Neuronal stem cell (in vitro differentiated cells): ENCODE data around the gene LSAMP.

Experiments used
- DNase-seq: peaks from one replicate; pipeline ENCODE4 v3.0.0-alpha.2; 2013; ENCODE audit warnings: low spot score
- H2AFZ ChIP-seq: one replicate; pipeline ENCODE4 v1.6.1; 2013; ENCODE audit warnings: mild to moderate bottlenecking, low read length, inconsistent platforms
- H2AK5ac ChIP-seq: 2 replicates; pipeline ENCODE4 v1.6.1; 2013; ENCODE audit warnings: low read depth, mild to moderate bottlenecking, inconsistent platforms, low read length, moderate library complexity, mixed read lengths
- H2BK120ac ChIP-seq: 2 replicates; pipeline ENCODE4 v1.6.1; 2013; ENCODE audit warnings: low read depth, mild to moderate bottlenecking, inconsistent platforms, low read length, moderate library complexity, mixed read lengths
- H2BK12ac ChIP-seq: one replicate; pipeline ENCODE4 v1.6.1; 2013; ENCODE audit warnings: low read length, inconsistent platforms
- H2BK15ac ChIP-seq: 2 replicates; pipeline ENCODE4 v1.6.1; 2013; ENCODE audit warnings: mild to moderate bottlenecking, low read length, inconsistent platforms, mixed read lengths
- H2BK5ac ChIP-seq: one replicate; pipeline ENCODE4 v1.6.1; 2013; ENCODE audit warnings: inconsistent platforms, mild to moderate bottlenecking, low read length, moderate library complexity
- H3K14ac ChIP-seq: one replicate; pipeline ENCODE4 v1.6.1; 2013; ENCODE audit warnings: low read length, inconsistent platforms
- H3K18ac ChIP-seq: 2 replicates; pipeline ENCODE4 v1.6.1; 2013; ENCODE audit warnings: low read length, inconsistent platforms
- H3K23ac ChIP-seq: 2 replicates; pipeline ENCODE4 v1.6.1; 2013; ENCODE audit warnings: low read depth, mild to moderate bottlenecking, mixed read lengths, low read length, inconsistent platforms; ENCODE audit not compliant: poor library complexity
- H3K27ac ChIP-seq: replicated peaks from 3 replicates; pipeline ENCODE4 v1.5.1; 2013; ENCODE audit warnings: low read length, inconsistent platforms
- H3K27me3 ChIP-seq, 3 experiments: 2 replicates each; pipeline ENCODE4 v1.6.1; 2013; ENCODE audit warnings: low read length in 3 of 3, mild to moderate bottlenecking in 2 of 3, inconsistent platforms in 1 of 3, low read depth in 1 of 3, mixed read lengths in 1 of 3, moderate library complexity in 1 of 3; ENCODE audit not compliant: control insufficient read depth in 3 of 3, insufficient read depth in 3 of 3
- H3K36me3 ChIP-seq, 2 donors: replicated peaks in 1 of 2; 2 replicates each; pipeline ENCODE4 v1.6.1; 2013; ENCODE audit warnings: low read length in 2 of 2; ENCODE audit not compliant: control insufficient read depth in 2 of 2, insufficient read depth in 2 of 2
- H3K4ac ChIP-seq: 2 replicates; pipeline ENCODE4 v1.6.1; 2013; ENCODE audit warnings: inconsistent platforms, mild to moderate bottlenecking, low read length, moderate library complexity
- H3K4me1 ChIP-seq, 2 donors: 1 replicate in 1 of 2; 2 replicates in 1 of 2; pipeline ENCODE4 v1.6.1; 2013; ENCODE audit warnings: low read length in 2 of 2, low read depth in 1 of 2; ENCODE audit not compliant: control insufficient read depth in 2 of 2, insufficient read depth in 1 of 2
- H3K4me2 ChIP-seq: one replicate; pipeline ENCODE4 v1.6.1; 2013; ENCODE audit warnings: mild to moderate bottlenecking, low read length, inconsistent platforms; ENCODE audit not compliant: insufficient read depth, poor library complexity, severe bottlenecking
- H3K4me3 ChIP-seq, 2 donors: 2 replicates each; pipeline ENCODE4 v1.5.1; 2013; ENCODE audit warnings: low read length in 2 of 2, mild to moderate bottlenecking in 2 of 2, inconsistent platforms in 1 of 2, moderate library complexity in 1 of 2
- H3K79me1 ChIP-seq: one replicate; pipeline ENCODE4 v1.6.1; 2013; ENCODE audit warnings: low read depth, mild to moderate bottlenecking, inconsistent platforms, low read length, moderate library complexity
- H3K9ac ChIP-seq: one replicate; pipeline ENCODE4 v1.6.1; 2013; ENCODE audit warnings: mild to moderate bottlenecking, low read depth, low read length, inconsistent platforms; ENCODE audit not compliant: poor library complexity
- H3K9me3 ChIP-seq, 2 donors: replicated peaks in 1 of 2; 2 replicates each; pipeline versions ENCODE3 to v1.6.1; 2013; ENCODE audit warnings: low read length in 2 of 2, mild to moderate bottlenecking in 2 of 2, inconsistent platforms in 1 of 2, low read depth in 1 of 2, mixed read lengths in 1 of 2, moderate library complexity in 1 of 2; ENCODE audit not compliant: control insufficient read depth in 2 of 2, insufficient read depth in 1 of 2
- H4K8ac ChIP-seq: one replicate; pipeline ENCODE4 v1.6.1; 2013; ENCODE audit warnings: low read depth, mild to moderate bottlenecking, inconsistent platforms, low read length, moderate library complexity
- H4K91ac ChIP-seq: one replicate; pipeline ENCODE4 v1.6.1; 2013; ENCODE audit warnings: low read length, low read depth, mild to moderate bottlenecking, inconsistent platforms; ENCODE audit not compliant: poor library complexity
- WGBS, 2 donors: extraction: QIAGEN DNeasy Blood & Tissue Kit; methylation state at CpG; one replicate each; pipeline ENCODE4 v1.1.7; 2013; ENCODE audit warnings: missing lambda C conversion rate in 2 of 2, mixed read lengths in 1 of 2; ENCODE audit not compliant: insufficient read length in 2 of 2, insufficient replicate concordance in 1 of 2; ENCODE audit errors: extremely low coverage in 2 of 2; 5-methylcytosine and 5-hydroxymethylcytosine counted together

Gene LSAMP

DNA sequence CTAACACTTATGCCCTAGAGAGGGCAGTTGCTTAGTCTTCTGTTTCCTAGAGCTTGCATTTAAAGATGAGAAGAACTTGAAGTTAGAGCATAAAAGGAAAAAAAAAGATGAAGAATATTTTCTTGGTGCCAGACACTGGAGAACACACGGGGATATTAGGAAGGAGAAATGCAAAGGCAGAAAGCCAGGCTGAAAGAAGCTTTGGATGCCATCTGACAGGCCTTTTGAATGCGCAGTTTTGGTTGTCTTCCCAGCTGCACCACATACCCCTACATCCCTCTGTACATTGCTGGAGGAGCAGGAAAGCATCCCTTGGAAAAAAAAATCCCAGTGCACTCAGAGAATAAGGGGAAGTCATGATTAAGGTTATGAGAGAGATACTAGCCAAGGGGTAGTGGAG, 443.1 kb downstream of the LSAMP start:
- peaks cover 0 to 2% of the 10 kb centered on the region in 2 donors for H3K9me3 ChIP-seq
- H3K79me1 ChIP-seq = no peaks in the 10 kb centered on the region
- no peak overlapping the region for H3K4ac ChIP-seq
- H3K23ac ChIP-seq = no peak overlapping the region
- no peak overlapping the region for H2BK15ac ChIP-seq
- H3K27me3 ChIP-seq = no peaks in the 10 kb centered on the region
- peaks cover 2 to 3% of the 10 kb centered on the region in 2 donors for H3K4me1 ChIP-seq
- no peak overlapping the region for H2BK5ac ChIP-seq
- no peak overlapping the region for H3K14ac ChIP-seq
- no CpG with 5 or more reads among the region's 2 CpGs for WGBS, 2 donors
- peaks cover 0 to 1% of the 10 kb centered on the region in 2 donors for H3K36me3 ChIP-seq
- H3K9ac ChIP-seq = no peak overlapping the region
- no peak overlapping the region for H4K91ac ChIP-seq
- no peak overlapping the region for H3K4me2 ChIP-seq
- no peak overlapping the region for H2AFZ ChIP-seq
- no peak overlapping the region for H2BK120ac ChIP-seq
- no peak for DNase-seq
- no peak overlapping the region for H3K4me3 ChIP-seq
- no peak overlapping the region for H2BK12ac ChIP-seq
- H3K27ac ChIP-seq = no peak overlapping the region
- H2AK5ac ChIP-seq = no peak overlapping the region
- no peak overlapping the region for H4K8ac ChIP-seq
- no peak overlapping the region for H3K18ac ChIP-seq

DNA sequence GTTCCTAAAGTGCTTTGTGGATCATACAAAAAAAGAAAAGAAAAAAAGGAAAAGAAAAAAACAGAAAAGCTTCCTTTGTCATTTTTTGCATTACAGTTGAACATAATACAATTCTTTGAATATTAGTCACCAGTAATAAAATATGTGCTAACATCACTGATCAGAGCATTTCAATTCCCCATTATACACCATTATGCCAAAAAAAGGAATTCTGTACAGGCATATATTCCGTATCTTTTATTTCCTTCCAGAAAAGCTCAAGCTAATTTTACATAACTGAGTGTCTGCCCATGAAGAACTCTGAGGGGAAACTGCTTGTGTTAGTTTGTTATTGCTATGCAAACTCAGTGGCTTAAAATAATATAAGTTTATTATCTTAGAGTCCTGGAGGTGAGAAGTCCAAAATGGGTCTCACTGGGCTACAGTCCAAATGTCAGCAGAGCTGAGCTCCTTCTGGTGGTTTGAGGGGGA, 444.1 kb downstream of the LSAMP start:
- Histone ChIP-seq H2BK120ac (no peak overlapping the region), H3K4ac (no peak overlapping the region), H3K4me2 (no peak overlapping the region), H2BK12ac (no peak overlapping the region), H3K27me3 (no peaks in the 10 kb centered on the region), H4K8ac (no peak overlapping the region), H4K91ac (no peak overlapping the region), H2BK15ac (no peak overlapping the region), H2BK5ac (no peak overlapping the region), H3K4me3 (no peak overlapping the region), H3K9ac (no peak overlapping the region), H3K18ac (no peak overlapping the region), H3K23ac (no peak overlapping the region), H3K9me3 (peaks cover 0 to 2% of the 10 kb centered on the region in 2 donors), H3K36me3 (peaks cover 0 to 1% of the 10 kb centered on the region in 2 donors), H3K27ac (no peak overlapping the region), H3K14ac (no peak overlapping the region), H3K4me1 (peaks cover 2 to 3% of the 10 kb centered on the region in 2 donors), H2AFZ (no peak overlapping the region), H2AK5ac (no peak overlapping the region), H3K79me1 (no peaks in the 10 kb centered on the region)
- no CpG with 5 or more reads among the region's 1 CpG for WGBS, 2 donors
- DNase-seq = no peak

DNA sequence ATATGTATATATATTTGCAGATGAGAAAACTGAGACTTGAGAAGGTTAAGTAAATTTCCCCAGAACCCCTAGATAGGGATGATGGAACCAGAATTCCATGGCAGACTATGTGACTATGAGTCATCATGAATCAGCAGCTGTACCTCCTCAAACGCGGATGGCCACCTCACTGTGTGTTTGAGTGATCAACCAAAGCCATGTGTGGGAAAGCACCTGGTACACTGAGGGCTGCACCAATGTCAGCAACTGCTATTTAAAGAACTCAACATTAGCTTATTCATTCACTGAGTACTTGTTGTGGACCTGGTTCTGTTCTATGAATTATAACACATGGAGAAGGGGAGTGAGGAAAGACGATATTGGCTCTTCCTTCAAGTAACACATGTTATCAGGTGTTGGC, 445.0 kb downstream of the LSAMP start:
- no peak overlapping the region for H2BK120ac ChIP-seq
- H3K9ac ChIP-seq = no peak overlapping the region
- no peak overlapping the region for H2BK12ac ChIP-seq
- H3K27ac ChIP-seq = no peak overlapping the region
- DNase-seq = no peak
- no peak overlapping the region for H4K91ac ChIP-seq
- peaks cover 0 to 2% of the 10 kb centered on the region in 2 donors for H3K9me3 ChIP-seq
- no peak overlapping the region for H3K18ac ChIP-seq
- no CpG with 5 or more reads among the region's 3 CpGs for WGBS, 2 donors
- H3K4me1 ChIP-seq = peaks cover 0 to 3% of the 10 kb centered on the region in 2 donors
- no peak overlapping the region for H3K4me2 ChIP-seq
- no peak overlapping the region for H3K23ac ChIP-seq
- no peak overlapping the region for H3K4me3 ChIP-seq
- H3K79me1 ChIP-seq = no peaks in the 10 kb centered on the region
- H3K36me3 ChIP-seq = peaks cover 0 to 1% of the 10 kb centered on the region in 2 donors
- no peak overlapping the region for H3K14ac ChIP-seq
- no peaks in the 10 kb centered on the region for H3K27me3 ChIP-seq
- no peak overlapping the region for H4K8ac ChIP-seq
- no peak overlapping the region for H2BK5ac ChIP-seq
- no peak overlapping the region for H2BK15ac ChIP-seq
- H3K4ac ChIP-seq = no peak overlapping the region
- no peak overlapping the region for H2AK5ac ChIP-seq
- no peak overlapping the region for H2AFZ ChIP-seq

DNA sequence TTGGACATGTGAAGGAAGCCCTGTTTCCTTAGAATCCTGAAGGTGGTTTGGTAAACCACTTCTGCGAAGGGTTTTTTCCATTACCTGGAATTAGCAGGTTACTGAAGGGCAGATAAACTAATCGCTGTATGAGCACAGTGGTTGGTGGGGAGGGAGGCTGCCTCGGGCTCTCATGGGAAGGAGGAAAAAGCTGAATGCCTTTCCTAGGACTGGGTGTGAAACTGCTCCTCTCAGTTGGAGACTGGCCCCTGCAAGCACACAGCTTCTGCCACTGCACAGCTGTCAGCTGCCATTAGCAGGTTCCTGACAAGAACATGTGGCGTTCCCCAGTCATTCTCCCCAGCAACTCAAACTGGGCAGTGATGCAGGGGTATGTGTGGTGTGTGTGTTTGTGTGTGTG, 445.7 kb downstream of the LSAMP start:
- no peak overlapping the region for H4K91ac ChIP-seq
- H3K4me3 ChIP-seq = no peak overlapping the region
- H2BK12ac ChIP-seq = no peak overlapping the region
- H3K9ac ChIP-seq = no peak overlapping the region
- no peak overlapping the region for H2AK5ac ChIP-seq
- peak overlapping the region; percentile 5 for H3K18ac ChIP-seq
- no peak overlapping the region for H2BK5ac ChIP-seq
- H3K4me1 ChIP-seq = peaks cover 0 to 3% of the 10 kb centered on the region in 2 donors
- H2BK15ac ChIP-seq = no peak overlapping the region
- H2BK120ac ChIP-seq = no peak overlapping the region
- H3K9me3 ChIP-seq = peaks cover 0 to 2% of the 10 kb centered on the region in 2 donors
- H3K27ac ChIP-seq = no peak overlapping the region
- no CpG with 5 or more reads among the region's 4 CpGs for WGBS, 2 donors
- H3K4ac ChIP-seq = no peak overlapping the region
- H3K4me2 ChIP-seq = no peak overlapping the region
- no peaks in the 10 kb centered on the region for H3K27me3 ChIP-seq
- peaks cover 0 to 1% of the 10 kb centered on the region in 2 donors for H3K36me3 ChIP-seq
- no peaks in the 10 kb centered on the region for H3K79me1 ChIP-seq
- DNase-seq = no peak
- no peak overlapping the region for H4K8ac ChIP-seq
- no peak overlapping the region for H3K23ac ChIP-seq
- H3K14ac ChIP-seq = no peak overlapping the region
- no peak overlapping the region for H2AFZ ChIP-seq
